Gastroesophageal sphincter (tissue), 4 donors: ENCODE measurements around the gene LSP1. TPM values are rescaled to one million over a fixed set of nuclear protein-coding genes. Genes with fewer than 3 reads are reported as not detected.

Experiments used
- ATAC-seq: fragments of 150-250 bp; one replicate; pipeline ENCODE4 v1.9.1; 2016; ENCODE audit warnings: mild to moderate bottlenecking, moderate library complexity
- H3K27ac ChIP-seq, 4 donors: fragments of 200-600 bp; sonication (generic) in 3 of 4; 1 replicate in 3 of 4; 2 replicates in 1 of 4; pipeline ENCODE4 v1.5.1; 2016 to 2019
- H3K27me3 ChIP-seq: fragments of 200-600 bp; sonication (generic); one replicate; pipeline ENCODE4 v1.5.1; 2019
- H3K36me3 ChIP-seq, 2 donors: fragments of 200-600 bp; sonication (generic); one replicate each; pipeline ENCODE4 v1.5.1; 2019; ENCODE audit warnings: control low read depth in 1 of 2
- H3K4me1 ChIP-seq, 3 donors: fragments of 200-600 bp; sonication (generic); 1 replicate in 2 of 3; 2 replicates in 1 of 3; pipeline ENCODE4 v1.5.1; 2016 to 2019; ENCODE audit warnings: control low read depth in 2 of 3
- H3K4me3 ChIP-seq, 2 donors: fragments of 200-600 bp; sonication (generic); one replicate each; pipeline ENCODE4 v1.5.1; 2019; ENCODE audit warnings: mild to moderate bottlenecking in 1 of 2, moderate library complexity in 1 of 2
- H3K9me3 ChIP-seq, 3 donors: fragments of 200-600 bp; sonication (generic); one replicate each; pipeline ENCODE4 v1.5.1; 2017 to 2019; ENCODE audit warnings: control low read depth in 2 of 3
- EP300 ChIP-seq: sonication (generic); formaldehyde crosslinking; IDR thresholded peaks from one replicate; pipeline ENCODE4 v1.6.1; 2017; ENCODE audit warnings: antibody characterized with exemption, mild to moderate bottlenecking
- POLR2A ChIP-seq, 2 donors: fragments of 450-650 bp; IDR thresholded peaks; one replicate each; pipeline ENCODE4 v1.6.1; 2017; ENCODE audit warnings: antibody characterized with exemption in 2 of 2, mild to moderate bottlenecking in 2 of 2, moderate library complexity in 1 of 2
- POLR2AphosphoS5 ChIP-seq: sonication (generic); formaldehyde crosslinking; IDR thresholded peaks from one replicate; pipeline ENCODE4 v1.6.1; 2017; ENCODE audit warnings: antibody characterized with exemption
- WGBS, 2 donors: methylation state at CpG; one replicate each; pipeline ENCODE4 v1.1.5; 2018; ENCODE audit warnings: low coverage in 1 of 2; 5-methylcytosine and 5-hydroxymethylcytosine counted together
- total RNA-seq, 4 donors: library from RNA; depleted of rRNA; stranded (reverse); fragments of >200 nt; gene quantifications; one replicate each; pipeline ENCODE4 v1.1.0, GENCODE V29; 2016
- TF ChIP-seq, protein P1 (sequence below), 4 experiments: fragments of 200-600 bp in 2 of 4; fragments of 450-650 bp in 2 of 4; sonication (generic) in 1 of 4; IDR thresholded peaks; one replicate each; pipeline ENCODE4 v1.5.1; 2017 to 2019; ENCODE audit warnings: antibody characterized with exemption in 4 of 4, mild to moderate bottlenecking in 2 of 4, moderate library complexity in 2 of 4

Gene LSP1
- total RNA-seq, 4 donors from 2014 or later = 13.4 to 133 (median 47.7) TPM

DNA sequence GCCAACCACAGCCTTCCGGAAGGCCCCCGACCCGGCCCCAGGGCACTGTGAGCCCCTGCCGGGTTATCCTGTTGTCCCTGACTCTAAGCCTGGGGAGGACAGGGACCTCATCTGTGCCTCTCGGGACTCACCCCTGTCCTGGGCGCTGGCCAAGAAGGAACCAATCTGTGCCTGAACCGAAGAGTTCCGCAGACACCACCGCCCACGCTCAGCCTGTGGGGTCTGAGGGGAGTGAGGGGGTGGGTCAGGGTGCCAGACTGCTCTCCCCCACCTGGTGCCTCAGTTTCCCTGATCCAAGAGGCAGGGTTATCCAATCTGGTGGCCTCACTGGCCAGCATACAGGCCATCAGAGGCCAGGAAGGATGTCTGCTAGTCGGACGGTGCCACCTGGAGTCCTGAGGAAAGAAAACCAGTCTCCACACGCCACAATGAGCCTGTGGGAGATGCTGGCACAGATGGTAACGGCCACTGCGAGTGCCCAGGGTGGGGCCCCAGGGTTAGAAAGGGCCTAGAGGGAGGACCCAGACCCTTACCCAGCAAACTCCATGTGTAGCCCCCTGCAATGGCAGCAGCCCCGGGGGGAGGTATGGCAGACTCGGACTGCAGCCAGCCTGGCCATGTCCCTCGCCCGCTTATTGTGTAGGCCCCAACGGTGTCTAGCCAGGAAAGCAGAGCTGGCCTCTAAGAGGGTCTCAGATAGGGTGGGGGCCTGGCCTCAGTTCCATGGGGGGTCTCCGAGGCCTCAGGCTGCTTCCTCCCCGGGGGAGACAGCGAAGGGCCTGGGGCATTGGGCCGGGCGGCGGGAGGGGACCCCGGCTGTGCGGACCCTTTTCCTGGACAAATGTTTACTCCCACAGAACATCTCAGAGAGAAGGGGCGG is 65.8 kb downstream of the LSP1 start:
- H3K27ac ChIP-seq = peak overlapping the region in 1 of 4 donors; percentile 75
- no CpG with 5 or more reads among the region's 29 CpGs for WGBS, 2 donors

DNA sequence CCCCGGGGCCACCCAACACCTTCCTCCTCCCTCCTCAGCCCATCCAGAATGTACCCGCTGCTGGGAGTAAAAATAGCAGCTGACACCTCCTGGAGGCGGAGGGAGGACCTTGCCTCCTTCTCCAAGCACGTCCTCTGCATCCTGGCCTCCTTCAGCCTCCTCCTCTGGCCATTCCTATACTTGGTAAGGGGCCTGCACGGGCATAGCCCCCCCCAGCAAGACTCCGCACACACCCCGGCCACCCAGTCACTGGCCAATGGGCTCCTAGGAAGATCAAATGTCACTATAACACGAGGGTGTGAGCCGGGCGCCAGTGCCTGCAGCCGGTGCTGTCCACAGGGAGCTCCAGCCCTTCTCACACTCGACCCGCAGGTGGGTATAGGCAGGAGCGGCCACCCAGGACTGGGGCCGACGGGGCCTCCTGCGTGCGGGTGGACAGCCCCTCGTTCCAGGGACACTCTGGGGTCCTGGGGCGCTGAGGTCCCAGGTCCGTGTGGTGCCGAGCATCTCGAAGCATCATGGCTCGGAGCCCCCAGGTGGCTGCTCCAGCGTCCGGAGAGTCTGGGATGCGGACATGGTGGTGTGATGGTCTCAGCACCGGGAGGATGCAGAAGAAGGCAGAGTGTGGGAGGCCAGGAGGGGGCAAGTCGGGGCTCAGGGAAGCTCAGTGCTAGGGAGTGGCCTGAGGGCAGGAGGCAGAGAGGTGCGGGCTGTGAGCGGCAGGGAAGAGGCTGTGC is 66.7 kb downstream of the LSP1 start, which contains the start of gene TNNT3:
TNNT3 (plus strand) TSS at position 313 of the 737 bp plus-strand sequence. CDS start 3,172 bp downstream, outside the sequence.
- Histone ChIP-seq H3K27me3 (peaks cover 8% of the 10 kb centered on the region), H3K36me3 (no peaks in the 10 kb centered on the region), H3K27ac (peak within 1 kb of the TSS in 1 of 4 donors; percentile 75), H3K4me1 (peaks cover 0 to 25% (median 20%) of the 10 kb centered on the region in 3 donors), H3K4me3 (no peak within 1 kb of the TSS), H3K9me3 (no peaks in the 10 kb centered on the region)
- TF ChIP-seq POLR2A (IDR thresholded peaks at IDR 0.05) (no peak), POLR2AphosphoS5 (no peak), EP300 (no peak)
- TF ChIP-seq, protein P1, sequence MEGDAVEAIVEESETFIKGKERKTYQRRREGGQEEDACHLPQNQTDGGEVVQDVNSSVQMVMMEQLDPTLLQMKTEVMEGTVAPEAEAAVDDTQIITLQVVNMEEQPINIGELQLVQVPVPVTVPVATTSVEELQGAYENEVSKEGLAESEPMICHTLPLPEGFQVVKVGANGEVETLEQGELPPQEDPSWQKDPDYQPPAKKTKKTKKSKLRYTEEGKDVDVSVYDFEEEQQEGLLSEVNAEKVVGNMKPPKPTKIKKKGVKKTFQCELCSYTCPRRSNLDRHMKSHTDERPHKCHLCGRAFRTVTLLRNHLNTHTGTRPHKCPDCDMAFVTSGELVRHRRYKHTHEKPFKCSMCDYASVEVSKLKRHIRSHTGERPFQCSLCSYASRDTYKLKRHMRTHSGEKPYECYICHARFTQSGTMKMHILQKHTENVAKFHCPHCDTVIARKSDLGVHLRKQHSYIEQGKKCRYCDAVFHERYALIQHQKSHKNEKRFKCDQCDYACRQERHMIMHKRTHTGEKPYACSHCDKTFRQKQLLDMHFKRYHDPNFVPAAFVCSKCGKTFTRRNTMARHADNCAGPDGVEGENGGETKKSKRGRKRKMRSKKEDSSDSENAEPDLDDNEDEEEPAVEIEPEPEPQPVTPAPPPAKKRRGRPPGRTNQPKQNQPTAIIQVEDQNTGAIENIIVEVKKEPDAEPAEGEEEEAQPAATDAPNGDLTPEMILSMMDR (IDR thresholded peaks at IDR 0.05) = no peak
- WGBS, 2 donors = 40 to 67% methylated on average over 2 to 3 of the region's 31 CpGs
- ATAC-seq = no peak

More for the DNA sequence above, 65.8 kb downstream of the LSP1 start:
- H3K36me3 ChIP-seq = no peaks in the 10 kb centered on the region
- H3K4me1 ChIP-seq = peaks cover 0 to 25% (median 20%) of the 10 kb centered on the region in 3 donors
- no peak overlapping the region for H3K4me3 ChIP-seq
- ATAC-seq = no peak
- no peaks in the 10 kb centered on the region for H3K9me3 ChIP-seq
- H3K27me3 ChIP-seq = peaks cover 8% of the 10 kb centered on the region
- TF ChIP-seq EP300 = no peak
- no peak for TF ChIP-seq POLR2A (IDR thresholded peaks at IDR 0.05)
- TF ChIP-seq, protein P1 (IDR thresholded peaks at IDR 0.05) = no peak
- no peak for TF ChIP-seq POLR2AphosphoS5

DNA sequence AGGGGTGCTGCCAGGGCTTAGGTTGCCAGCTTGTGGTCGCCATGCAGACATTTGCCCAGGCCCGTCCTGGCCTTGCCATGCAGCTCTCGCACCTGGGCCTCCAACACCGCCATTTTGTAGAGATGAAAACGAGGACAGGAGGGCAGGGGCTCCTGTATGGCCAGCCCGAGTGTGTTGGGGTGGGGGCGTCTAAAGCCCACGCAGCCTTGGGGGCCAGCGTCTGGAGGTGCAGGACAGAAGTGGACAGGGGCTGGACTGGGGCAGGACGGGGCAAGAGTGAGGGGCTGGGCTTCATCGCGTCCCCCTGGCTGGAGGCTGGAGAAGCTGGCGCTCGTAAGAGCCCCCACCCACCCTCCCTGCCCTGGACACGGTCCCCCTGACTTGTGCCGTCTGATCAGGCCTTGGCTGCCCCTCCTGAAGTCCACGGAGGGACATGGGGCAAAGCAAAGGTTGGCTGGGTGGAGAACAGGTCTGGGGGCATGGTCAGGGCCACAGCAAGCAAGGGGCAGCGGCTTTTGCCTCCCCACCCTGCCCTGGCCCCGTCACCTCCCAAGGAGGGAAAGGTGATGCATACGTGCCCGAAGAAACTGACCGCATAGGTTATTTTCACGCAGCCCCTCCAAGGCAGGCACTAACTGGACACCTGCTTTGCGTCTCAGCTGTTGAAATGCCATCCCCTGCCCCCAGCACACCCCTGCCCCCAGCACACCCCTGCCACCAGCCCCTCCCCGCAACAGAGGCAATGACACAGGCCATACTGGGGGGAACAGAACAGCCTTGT is 67.4 kb downstream of the LSP1 start:
- TF ChIP-seq, protein P1 (IDR thresholded peaks at IDR 0.05) = no peak
- TF ChIP-seq EP300 (no peak), POLR2A (IDR thresholded peaks at IDR 0.05) (no peak), POLR2AphosphoS5 (no peak)
- H3K4me1 ChIP-seq = peaks cover 0 to 25% (median 20%) of the 10 kb centered on the region in 3 donors
- H3K4me3 ChIP-seq = no peak overlapping the region
- H3K9me3 ChIP-seq = no peaks in the 10 kb centered on the region
- H3K27ac ChIP-seq = peak overlapping the region in 2 of 4 donors; percentile 71 to 75
- 92% methylated on average over 5 of the region's 25 CpGs; no CpG with 5 or more reads in 1 of the 2 donors for WGBS, 2 donors
- ATAC-seq = no peak
- H3K27me3 ChIP-seq = peaks cover 12% of the 10 kb centered on the region
- H3K36me3 ChIP-seq = no peaks in the 10 kb centered on the region

DNA sequence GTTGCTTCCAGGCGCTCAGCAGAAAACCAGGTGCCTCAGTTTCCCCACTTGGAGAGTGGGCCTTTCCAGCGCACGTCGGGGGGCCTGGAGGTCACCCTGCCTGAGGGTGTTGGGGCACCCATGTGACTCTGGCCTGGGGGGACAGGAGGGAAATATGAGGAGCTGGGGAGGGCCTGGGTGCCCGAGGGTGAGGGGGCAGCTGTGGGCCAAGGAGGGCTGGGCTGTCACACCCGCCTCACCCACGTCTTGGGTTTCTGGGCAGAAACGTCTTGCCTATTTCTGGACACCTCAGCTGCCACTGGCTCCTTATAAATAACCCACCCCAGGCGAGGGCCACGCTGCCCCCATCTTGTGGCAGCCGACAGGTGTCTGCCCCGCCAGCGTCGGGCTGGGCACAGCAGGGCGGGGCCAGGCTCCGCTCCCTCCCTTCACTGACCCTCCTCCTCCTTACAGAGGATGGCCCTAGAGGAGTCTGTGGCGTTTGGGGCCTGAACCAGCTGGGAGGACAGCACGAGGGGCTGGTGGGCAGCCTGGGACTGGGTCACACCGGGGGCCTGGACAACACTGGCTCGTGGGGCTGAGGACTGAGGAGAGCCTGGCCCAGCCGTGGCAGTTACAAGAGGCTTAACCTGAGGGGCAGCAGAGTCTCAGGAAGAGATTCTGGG is 68.2 kb downstream of the LSP1 start:
- H3K4me3 ChIP-seq = no peak overlapping the region
- peaks cover 0 to 25% (median 20%) of the 10 kb centered on the region in 3 donors for H3K4me1 ChIP-seq
- 80% methylated on average over 4 of the region's 21 CpGs; no CpG with 5 or more reads in 1 of the 2 donors for WGBS, 2 donors
- no peaks in the 10 kb centered on the region for H3K36me3 ChIP-seq
- no peak for ATAC-seq
- no peaks in the 10 kb centered on the region for H3K9me3 ChIP-seq
- H3K27me3 ChIP-seq = peaks cover 15% of the 10 kb centered on the region
- H3K27ac ChIP-seq = peak overlapping the region in 3 of 4 donors; percentile 60 to 75 (median 71)
- TF ChIP-seq POLR2AphosphoS5 = no peak
- TF ChIP-seq POLR2A (IDR thresholded peaks at IDR 0.05) = no peak
- TF ChIP-seq, protein P1 (IDR thresholded peaks at IDR 0.05) = no peak
- no peak for TF ChIP-seq EP300
